A549 (cell line): Measurements from ENCODE around the gene TNFAIP8. TPM values are rescaled to one million over a fixed set of nuclear protein-coding genes. Genes with fewer than 3 reads are reported as not detected.
"Not testable (repeated sequence)": the region's sequence is repeated elsewhere in the genome, so short reads cannot be mapped to it uniquely, and the experiment has no call there.

Experiments used
- ATAC-seq, 2 experiments: fragments of 200-7000 bp in 1 of 2; fragments of >200 bp in 1 of 2; cut with Nextera tagmentation in 1 of 2; cut with Tn5 transposase in 1 of 2; 3 replicates each; pipeline versions ENCODE4 v1.8.0 to v1.9.1; 2018 to 2020; ENCODE audit warnings: mild to moderate bottlenecking in 1 of 2, moderate library complexity in 1 of 2
- CTCF ChIA-PET: fragments of 300-600 bp; sonication (Branson Sonifier 250); formaldehyde crosslinking; extraction: SDS; loops from one replicate; lab custom pipeline; 2021; ENCODE audit warnings: antibody characterized with exemption, inconsistent platforms; lab: Yijun Ruan, JAX
- POLR2A ChIA-PET: fragments of 350-600 bp; formaldehyde crosslinking; extraction: SDS; loops from one replicate; lab custom pipeline; 2021; ENCODE audit warnings: antibody characterized with exemption, inconsistent platforms; lab: Yijun Ruan, JAX
- DNase-seq, 2 experiments: peaks; one replicate each; pipeline versions ENCODE4 v3.0.0 to v3.0.0-alpha.2; 2011 to 2016; ENCODE audit warnings: low read depth in 1 of 2, low spot score in 1 of 2
- FAIRE-seq: peaks from 2 replicates; lab custom pipeline; 2011; peaks lifted over from hg19 to GRCh38; lab: Jason Lieb, UNC
- H3K27ac ChIP-seq, 2 experiments: fragments of >200 bp; sonication (Bioruptor Twin); formaldehyde crosslinking; 3 replicates each; pipeline ENCODE4 v1.5.1; 2016 to 2017
- H3K4me1 ChIP-seq: fragments of >200 bp; sonication (Bioruptor Twin); formaldehyde crosslinking; 3 replicates; pipeline ENCODE4 v1.6.1; 2016
- H3K4me2 ChIP-seq: fragments of >200 bp; sonication (Bioruptor Twin); formaldehyde crosslinking; 3 replicates; pipeline ENCODE4 v1.6.1; 2016
- H3K4me3 ChIP-seq: fragments of >200 bp; sonication (Bioruptor Twin); formaldehyde crosslinking; 3 replicates; pipeline ENCODE4 v1.5.1; 2016
- H3K9me3 ChIP-seq: fragments of >200 bp; sonication (Bioruptor Twin); formaldehyde crosslinking; 3 replicates; pipeline ENCODE4 v1.6.1; 2016
- EP300 ChIP-seq, 2 experiments: fragments of >200 bp; sonication (Bioruptor Twin); formaldehyde crosslinking; IDR thresholded peaks; 2 replicates in 1 of 2; 3 replicates in 1 of 2; pipeline ENCODE4 v1.6.1; 2016 to 2017
- KDM5A ChIP-seq: fragments of 200-600 bp; sonication (generic); IDR thresholded peaks from 2 replicates; pipeline ENCODE4 v1.6.1; 2016; ENCODE audit warnings: antibody characterized with exemption, mild to moderate bottlenecking
- MAFK ChIP-seq: fragments of 450-650 bp; IDR thresholded peaks from 2 replicates; pipeline ENCODE4 v1.6.1; 2014; ENCODE audit not compliant: partially characterized antibody
- RAD21 ChIP-seq, 2 experiments: fragments of >200 bp in 1 of 2; sonication (Bioruptor Twin) in 1 of 2; formaldehyde crosslinking in 1 of 2; IDR thresholded peaks in 1 of 2; conservative IDR thresholded peaks in 1 of 2; 2 replicates in 1 of 2; 3 replicates in 1 of 2; pipeline ENCODE4 v1.6.1; 2012 to 2018; ENCODE audit warnings: inconsistent platforms in 1 of 2
- SMC3 ChIP-seq: fragments of >200 bp; sonication (Bioruptor Twin); formaldehyde crosslinking; IDR thresholded peaks from 3 replicates; pipeline ENCODE4 v1.6.1; 2018; ENCODE audit warnings: inconsistent platforms
- ZNF302 ChIP-seq: fragments of 250-450 bp; sonication (Bioruptor Pico); IDR thresholded peaks from 2 replicates; pipeline ENCODE4 v1.9.0; 2021; ENCODE audit warnings: inconsistent platforms, mild to moderate bottlenecking, moderate library complexity
- WGBS: methylation state at CpG from one replicate; pipeline ENCODE4 v1.1.6; 2017; ENCODE audit errors: missing lambda C conversion rate; 5-methylcytosine and 5-hydroxymethylcytosine counted together
- polyA plus RNA-seq, 4 experiments: library from polyadenylated mRNA; depleted of rRNA in 3 of 4; stranded (reverse); fragments of >200 nt; fragmentation: RNase III in 1 of 4; extraction: RNeasy Plus Mini Kit Qiagen cat#74134 plus additional on column Dnase treatment in 1 of 4; gene quantifications; 2 replicates in 3 of 4; 3 replicates in 1 of 4; pipeline ENCODE4 v1.2.3, GENCODE V29; 2011 to 2017
- TF ChIP-seq, protein P1 (sequence below): fragments of >200 bp; sonication (Bioruptor Twin); formaldehyde crosslinking; IDR thresholded peaks from 2 replicates; pipeline ENCODE4 v1.6.1; 2016
- TF ChIP-seq, protein P2 (sequence below): IDR thresholded peaks from 2 replicates; pipeline ENCODE4 v1.6.1; 2012; ENCODE audit warnings: low read depth, borderline replicate concordance
- TF ChIP-seq, protein P3 (sequence below): fragments of >200 bp; sonication (Bioruptor Twin); formaldehyde crosslinking; IDR thresholded peaks from 3 replicates; pipeline ENCODE4 v1.5.1; 2016

Gene TNFAIP8
- polyA plus RNA-seq, 2 of the 4 experiments (the other 2 are of a cell fraction), result 34.9 to 35.7 TPM

DNA sequence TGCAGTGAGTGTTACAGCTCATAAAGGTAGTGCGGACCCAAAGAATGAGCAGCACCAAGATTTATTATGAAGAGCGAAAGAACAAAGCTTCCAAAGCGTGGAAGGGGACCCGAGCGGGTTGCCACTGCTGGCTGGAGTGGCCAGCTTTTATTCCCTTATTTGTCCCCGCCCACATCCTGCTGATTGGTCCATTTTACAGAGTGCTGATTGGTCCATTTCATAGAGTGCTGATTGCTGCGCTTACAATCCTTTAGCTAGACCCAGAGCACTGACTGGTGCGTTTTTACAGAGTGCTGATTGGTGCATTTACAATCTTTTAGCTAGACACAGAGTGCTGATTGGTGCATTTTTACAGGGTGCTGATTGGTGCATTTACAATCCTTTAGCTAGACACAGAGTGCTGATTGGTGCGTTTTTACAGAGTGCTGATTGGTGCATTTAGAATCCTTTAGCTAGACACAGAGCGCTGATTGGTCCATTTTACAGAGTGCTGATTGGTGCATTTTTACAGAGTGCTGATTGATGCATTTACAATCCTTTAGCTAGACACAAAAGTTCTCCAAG, 76.9 kb downstream of the TNFAIP8 start:
- not testable (repeated sequence) for ATAC-seq, FAIRE-seq, H3K4me3 ChIP-seq, DNase-seq
- peak; percentile 76 for TF ChIP-seq MAFK
- TF ChIP-seq, all 56 proteins: peak for 1; not testable (repeated sequence) for 55
- H3K4me2 ChIP-seq, H3K27ac ChIP-seq, H3K4me1 ChIP-seq, POLR2A ChIA-PET: not testable (repeated sequence)
- 0 out of 3 replicates have a peak, but pooled peaks cover 14% of the 10 kb centered on the region for H3K9me3 ChIP-seq
- CTCF ChIA-PET, result interaction anchor here (0.9 to 3.0 kb wide), 3 partner anchors 21 to 444 kb away, joined by 3 to 19 read pairs (median 6); partner anchors contain the start of gene DTWD2
- WGBS, result 45% methylated on average over 10 of the region's 10 CpGs

DNA sequence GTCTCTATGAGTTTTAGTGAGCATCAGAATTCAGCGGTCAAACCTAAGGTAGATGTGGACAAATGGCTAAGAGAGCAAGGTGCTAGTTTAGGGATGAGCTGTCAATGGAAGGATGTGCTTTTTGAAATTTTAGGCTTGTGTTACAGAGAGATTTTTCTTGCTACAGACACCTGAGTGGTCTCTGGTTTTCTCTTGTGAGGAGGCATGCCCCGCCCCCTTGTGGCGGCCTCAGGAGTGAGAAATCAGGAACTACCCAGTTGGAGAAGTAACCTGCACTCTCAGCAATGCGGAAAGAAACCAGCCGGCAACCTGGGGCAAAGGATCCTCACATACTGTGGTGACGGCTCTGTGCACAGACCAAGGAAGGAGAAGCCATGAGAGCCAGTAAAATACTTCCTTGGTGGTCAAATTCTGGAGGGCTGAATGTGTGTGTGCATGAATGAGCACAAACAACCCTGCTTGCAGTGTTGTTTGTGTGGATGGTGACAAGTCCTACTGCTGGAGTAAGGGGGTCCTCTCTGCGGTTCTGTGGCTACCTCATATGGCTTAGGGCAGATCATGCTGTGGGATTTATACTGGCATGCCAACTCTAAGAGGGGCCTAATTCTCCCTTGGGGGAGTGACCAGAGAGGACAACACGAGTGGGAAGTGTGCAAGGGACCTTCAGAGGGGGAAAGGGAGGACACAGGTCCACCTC, 79.8 kb downstream of the TNFAIP8 start:
- FAIRE-seq, result no peak
- H3K4me2 ChIP-seq, result peak overlapping the region; percentile 49
- POLR2A ChIA-PET, result no interaction called here
- peak; percentile 87 to 89 for ATAC-seq
- WGBS, result 11% methylated on average over 8 of the region's 8 CpGs
- CTCF ChIA-PET, result interaction anchor here (0.7 to 3.0 kb wide), 18 partner anchors 11 to 451 kb away, joined by 3 to 19 read pairs (median 3); partner anchors contain the start of genes DMXL1 and DTWD2
- TF ChIP-seq ZNF302, result no peak
- no peak for TF ChIP-seq EP300 (IDR thresholded peaks at IDR 0.05)
- TF ChIP-seq, protein P1, sequence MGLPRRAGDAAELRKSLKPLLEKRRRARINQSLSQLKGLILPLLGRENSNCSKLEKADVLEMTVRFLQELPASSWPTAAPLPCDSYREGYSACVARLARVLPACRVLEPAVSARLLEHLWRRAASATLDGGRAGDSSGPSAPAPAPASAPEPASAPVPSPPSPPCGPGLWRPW, result no peak
- TF ChIP-seq, protein P2, sequence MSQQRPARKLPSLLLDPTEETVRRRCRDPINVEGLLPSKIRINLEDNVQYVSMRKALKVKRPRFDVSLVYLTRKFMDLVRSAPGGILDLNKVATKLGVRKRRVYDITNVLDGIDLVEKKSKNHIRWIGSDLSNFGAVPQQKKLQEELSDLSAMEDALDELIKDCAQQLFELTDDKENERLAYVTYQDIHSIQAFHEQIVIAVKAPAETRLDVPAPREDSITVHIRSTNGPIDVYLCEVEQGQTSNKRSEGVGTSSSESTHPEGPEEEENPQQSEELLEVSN, result no peak
- TF ChIP-seq RAD21 (conservative IDR thresholded peaks at IDR 0.05 in 1 of 2, IDR thresholded peaks at IDR 0.05 in 1 of 2), result peak; percentile 59 to 64
- peak; percentile 52 for TF ChIP-seq SMC3
- no peak for TF ChIP-seq KDM5A
- TF ChIP-seq, protein P3, sequence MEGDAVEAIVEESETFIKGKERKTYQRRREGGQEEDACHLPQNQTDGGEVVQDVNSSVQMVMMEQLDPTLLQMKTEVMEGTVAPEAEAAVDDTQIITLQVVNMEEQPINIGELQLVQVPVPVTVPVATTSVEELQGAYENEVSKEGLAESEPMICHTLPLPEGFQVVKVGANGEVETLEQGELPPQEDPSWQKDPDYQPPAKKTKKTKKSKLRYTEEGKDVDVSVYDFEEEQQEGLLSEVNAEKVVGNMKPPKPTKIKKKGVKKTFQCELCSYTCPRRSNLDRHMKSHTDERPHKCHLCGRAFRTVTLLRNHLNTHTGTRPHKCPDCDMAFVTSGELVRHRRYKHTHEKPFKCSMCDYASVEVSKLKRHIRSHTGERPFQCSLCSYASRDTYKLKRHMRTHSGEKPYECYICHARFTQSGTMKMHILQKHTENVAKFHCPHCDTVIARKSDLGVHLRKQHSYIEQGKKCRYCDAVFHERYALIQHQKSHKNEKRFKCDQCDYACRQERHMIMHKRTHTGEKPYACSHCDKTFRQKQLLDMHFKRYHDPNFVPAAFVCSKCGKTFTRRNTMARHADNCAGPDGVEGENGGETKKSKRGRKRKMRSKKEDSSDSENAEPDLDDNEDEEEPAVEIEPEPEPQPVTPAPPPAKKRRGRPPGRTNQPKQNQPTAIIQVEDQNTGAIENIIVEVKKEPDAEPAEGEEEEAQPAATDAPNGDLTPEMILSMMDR, result peak; percentile 57
- no peak overlapping the region for H3K4me3 ChIP-seq
- no peaks in the 10 kb centered on the region; the same call in 2 of the 3 replicates for H3K4me1 ChIP-seq
- peak; percentile 33 to 72 for DNase-seq
- 0 out of 3 replicates have a peak, but pooled peaks cover 14% of the 10 kb centered on the region for H3K9me3 ChIP-seq
- H3K27ac ChIP-seq, result no peak overlapping the region

DNA sequence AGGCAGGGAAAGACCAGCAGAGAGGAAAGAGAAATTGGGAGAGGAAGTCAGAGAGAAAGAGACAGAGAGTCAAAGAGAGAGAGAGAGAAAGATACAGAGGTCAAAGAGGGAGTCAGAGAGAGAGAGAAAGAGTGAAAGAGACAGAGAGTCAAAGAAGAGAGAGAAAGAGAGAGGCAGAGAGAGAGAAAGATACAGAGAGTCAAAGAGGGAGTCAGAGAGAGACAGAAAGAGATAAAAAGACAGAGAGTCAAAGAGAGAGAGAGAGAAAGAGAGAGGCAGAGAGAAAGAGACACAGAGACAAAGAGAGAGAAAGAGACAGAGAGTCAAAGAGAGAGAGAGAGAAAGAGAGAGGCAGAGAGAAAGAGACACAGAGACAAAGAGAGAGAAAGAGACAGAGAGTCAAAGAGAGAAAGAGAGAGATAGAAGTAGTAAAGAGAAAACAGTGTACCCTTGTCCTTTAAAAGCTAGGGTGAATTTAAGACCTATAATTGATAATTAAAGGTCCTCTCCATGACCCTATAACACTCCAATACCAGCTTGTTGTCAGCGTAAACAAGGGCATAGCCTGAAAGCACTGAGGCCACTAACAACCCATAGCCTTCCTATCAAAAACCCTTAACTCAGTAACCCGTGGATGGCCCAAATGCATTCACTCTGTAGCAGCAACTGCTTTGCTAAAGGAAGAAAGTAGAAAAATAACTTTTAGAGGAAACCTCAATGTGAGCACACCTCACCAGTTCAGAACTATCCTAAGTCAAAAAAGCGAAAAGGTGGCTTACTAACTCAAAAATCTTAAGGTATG, 82.2 kb downstream of the TNFAIP8 start:
- WGBS, result 50% methylated on average over 3 of the region's 3 CpGs
- H3K4me2 ChIP-seq, result peak overlapping the region; percentile 62
- ATAC-seq, H3K27ac ChIP-seq, H3K4me3 ChIP-seq, DNase-seq, H3K4me1 ChIP-seq, H3K9me3 ChIP-seq, FAIRE-seq: not testable (repeated sequence)
- CTCF ChIA-PET, result interaction anchor here (0.6 to 1.1 kb wide), 2 partner anchors 26 to 1271 kb away, joined by 3 to 4 read pairs; no protein-coding TSS in a partner anchor
- POLR2A ChIA-PET, result interaction anchor here (1.0 kb wide), 2 partner anchors 15 to 368 kb away, joined by 3 read pairs; partner anchors contain the start of genes DMXL1 and HSD17B4

DNA sequence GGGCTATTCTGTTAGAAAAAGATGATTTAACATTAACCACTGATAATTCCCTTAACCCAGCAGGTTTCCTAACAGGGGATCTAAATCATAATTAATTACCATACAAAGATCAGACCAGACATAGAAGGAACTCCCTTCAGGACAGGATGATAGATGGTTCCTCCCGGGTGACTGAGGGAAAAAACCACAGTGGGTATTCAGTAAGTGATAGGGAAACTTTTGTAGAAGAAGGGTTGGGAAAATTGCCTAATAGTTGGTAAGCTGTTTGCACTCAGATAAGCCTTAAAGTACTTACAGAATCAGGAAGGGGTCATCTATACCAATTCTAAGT, 82.7 kb downstream of the TNFAIP8 start:
- H3K4me2 ChIP-seq, result peak overlapping the region; percentile 62
- not testable (repeated sequence) for H3K9me3 ChIP-seq, ATAC-seq, DNase-seq, FAIRE-seq, H3K4me1 ChIP-seq
- 20% methylated on average over 1 of the region's 1 CpG for WGBS
- H3K27ac ChIP-seq, result peak overlapping the region in 1 of 2 experiments; percentile 39; a peak in 1 of 6 replicates
- ChIA-PET POLR2A (interaction anchor here (1.0 kb wide), 2 partner anchors 14 to 368 kb away, joined by 3 read pairs; partner anchors contain the start of genes DMXL1 and HSD17B4), CTCF (interaction anchor here (1.1 kb wide), 1 partner anchor 27 kb away, joined by 4 read pairs; no protein-coding TSS in a partner anchor)
- H3K4me3 ChIP-seq, result peak overlapping the region; percentile 45
